H1 (cell line): Measurements from ENCODE around the gene OGFOD3. TPM values are rescaled to one million over a fixed set of nuclear protein-coding genes. Genes with fewer than 3 reads are reported as not detected.

Experiments used
- MAFK ChIP-seq: IDR thresholded peaks from 2 replicates; pipeline ENCODE4 v1.6.1; 2012; ENCODE audit warnings: low read depth, mild to moderate bottlenecking, improper control_type of control experiment, low read length
- polyA plus RNA-seq, 7 experiments: library from polyadenylated mRNA; depleted of rRNA in 3 of 7; stranded (reverse) in 5 of 7; unstranded in 2 of 7; fragments of >200 nt in 5 of 7; fragments of 200-250 nt in 2 of 7; gene quantifications; 1 replicate in 5 of 7; 2 replicates in 1 of 7; 4 replicates in 1 of 7; pipeline versions ENCODE4 v1.2.1 to v1.2.3, GENCODE V29; 2011 to 2013; ENCODE audit warnings: missing spikeins in 2 of 7, mixed read lengths in 2 of 7
- total RNA-seq: library from RNA; stranded (reverse); fragmentation: NEBNext Ultra II Directional; extraction: Animal tissue kit (Norgen Biotek cat#: 25700); gene quantifications from 2 replicates; pipeline ENCODE4 v1.2.1, GENCODE V29; 2021
- TF ChIP-seq, protein P1 (sequence below): IDR thresholded peaks from 2 replicates; pipeline ENCODE4 v1.6.1; 2012; ENCODE audit warnings: inconsistent platforms
- TF ChIP-seq, protein P2 (sequence below): IDR thresholded peaks from 2 replicates; pipeline ENCODE4 v1.6.1; 2012; ENCODE audit warnings: inconsistent platforms

The OGFOD3 gene
- total and polyA plus RNA-seq, 2 of the 8 experiments (the other 6 are each of a cell fraction or from before 2014, with no cell fraction given) = 21.1 to 21.8 TPM

DNA sequence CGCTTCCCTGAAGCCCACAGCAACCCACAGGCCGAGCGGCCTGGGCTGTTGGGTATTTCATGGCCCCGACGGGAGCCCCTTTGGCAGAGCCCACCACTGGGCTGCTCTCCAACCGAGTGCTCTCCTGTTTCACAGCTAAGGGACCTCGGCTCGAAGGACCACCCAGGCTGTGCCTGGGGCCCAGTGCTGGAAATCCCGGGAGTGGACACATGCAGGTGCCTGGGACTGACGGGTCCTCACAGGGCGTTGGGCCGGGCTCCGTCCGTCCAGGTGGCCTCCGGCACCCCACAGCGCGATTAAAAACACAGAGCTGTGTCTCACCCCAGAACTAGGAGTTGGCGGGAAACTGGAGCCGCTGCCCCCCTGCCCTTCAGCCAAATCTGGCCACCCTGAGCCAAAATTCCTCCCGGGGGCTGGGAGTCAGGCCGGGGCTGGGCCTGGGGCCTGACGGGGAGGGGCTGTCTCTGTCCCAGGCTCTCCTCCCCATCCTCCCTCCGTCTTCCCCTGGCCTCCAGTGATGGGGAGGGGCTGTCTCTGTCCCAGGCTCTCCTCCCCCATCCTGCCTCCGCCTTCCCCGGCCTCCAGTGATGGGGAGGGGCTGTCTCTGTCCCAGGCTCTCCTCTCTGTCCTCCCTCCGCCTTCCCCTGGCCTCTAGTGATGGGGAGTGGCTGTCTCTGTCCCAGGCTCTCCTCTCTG is 32.7 kb downstream of the OGFOD3 start (continued):
- TF ChIP-seq, protein P1, sequence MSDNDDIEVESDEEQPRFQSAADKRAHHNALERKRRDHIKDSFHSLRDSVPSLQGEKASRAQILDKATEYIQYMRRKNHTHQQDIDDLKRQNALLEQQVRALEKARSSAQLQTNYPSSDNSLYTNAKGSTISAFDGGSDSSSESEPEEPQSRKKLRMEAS = no peak
- no peak for TF ChIP-seq MAFK
- TF ChIP-seq, protein P2, sequence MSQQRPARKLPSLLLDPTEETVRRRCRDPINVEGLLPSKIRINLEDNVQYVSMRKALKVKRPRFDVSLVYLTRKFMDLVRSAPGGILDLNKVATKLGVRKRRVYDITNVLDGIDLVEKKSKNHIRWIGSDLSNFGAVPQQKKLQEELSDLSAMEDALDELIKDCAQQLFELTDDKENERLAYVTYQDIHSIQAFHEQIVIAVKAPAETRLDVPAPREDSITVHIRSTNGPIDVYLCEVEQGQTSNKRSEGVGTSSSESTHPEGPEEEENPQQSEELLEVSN = no peak; the same call in 1 of the 2 replicates
